Measurements from ENCODE around the gene TGM1. TPM values are rescaled to one million over a fixed set of nuclear protein-coding genes. Genes with fewer than 3 reads are reported as not detected.

TGM1 gene
- total and polyA plus RNA-seq, 2 experiments from 2014 or later = 0.31 to 0.63 TPM

- DNase-seq (ENCODE audit: low spot score) (no peak), ATAC-seq (no peak)
- H3K4me1 Mint-ChIP-seq = no peaks in the 10 kb centered on the region
- Histone ChIP-seq H3K27ac (ENCODE audit: low read depth) (no peak overlapping the region), H3K79me2 (replicated peaks; ENCODE audit: insufficient read depth) (no peaks in the 10 kb centered on the region), H3K36me3 (ENCODE audit: insufficient read depth) (no peaks in the 10 kb centered on the region; the same call in 1 of the 2 replicates), H3K4me3 (no peak overlapping the region), H3K4me2 (no peak overlapping the region), H3K27me3 (ENCODE audit: insufficient read depth) (no peaks in the 10 kb centered on the region), H3K4me1 (ENCODE audit: insufficient read depth) (no peaks in the 10 kb centered on the region), H2AFZ (no peak overlapping the region), H4K20me1 (replicated peaks; ENCODE audit: insufficient read depth) (no peaks in the 10 kb centered on the region; the same call in 1 of the 2 replicates), H3F3A (replicated peaks; ENCODE audit: low read depth) (no peaks in the 10 kb centered on the region), H3K9me2 (ENCODE audit: insufficient read depth) (no peaks in the 10 kb centered on the region)
- H3K36me3 Mint-ChIP-seq (ENCODE audit: low read depth) = peaks cover 5% of the 10 kb centered on the region; the same call in 2 of the 3 replicates
- H3K4me3 Mint-ChIP-seq = no peak overlapping the region
- peaks cover 7% of the 10 kb centered on the region for H3K27me3 Mint-ChIP-seq (ENCODE audit: insufficient read depth, low read depth, poor library complexity)
- H3K27ac Mint-ChIP-seq = no peak overlapping the region
- TF ChIP-seq EZH2 (IDR thresholded peaks at IDR 0.05; ENCODE audit: low read depth, unreplicated experiment) = no peak
- no peak for TF ChIP-seq NANOG (IDR thresholded peaks at IDR 0.05; ENCODE audit: borderline replicate concordance)
- TF ChIP-seq ETS1 (IDR thresholded peaks at IDR 0.05) = no peak
- no peak for TF ChIP-seq ZNF114 (CRISPR knock-in tag; IDR thresholded peaks at IDR 0.05)
- TF ChIP-seq REST (IDR thresholded peaks at IDR 0.05; ENCODE audit: unreplicated experiment) = no peak
- no peaks in the 10 kb centered on the region for H3K9me3 Mint-ChIP-seq
Observed at GRCh38 chr14:24291446-24292117, 28.6 kb upstream of the TGM1 start.

GRCh38 chr14:24290746-24291145 is 27.8 kb upstream of the TGM1 start:
- ATAC-seq (no peak), DNase-seq (ENCODE audit: low spot score) (no peak)
- H3K27ac Mint-ChIP-seq = no peak overlapping the region
- H3K27ac ChIP-seq (ENCODE audit: low read depth) = no peak overlapping the region
- no peaks in the 10 kb centered on the region for H3K4me1 Mint-ChIP-seq
- H3K4me3 ChIP-seq = no peak overlapping the region
- H2AFZ ChIP-seq = no peak overlapping the region
- no peaks in the 10 kb centered on the region for H3F3A ChIP-seq (replicated peaks; ENCODE audit: low read depth)
- H3K79me2 ChIP-seq (replicated peaks; ENCODE audit: insufficient read depth) = no peaks in the 10 kb centered on the region
- H3K27me3 ChIP-seq (ENCODE audit: insufficient read depth) = no peaks in the 10 kb centered on the region
- no peak overlapping the region; the same call in 2 of the 3 replicates for H3K4me3 Mint-ChIP-seq
- no peaks in the 10 kb centered on the region for H3K36me3 ChIP-seq (ENCODE audit: insufficient read depth)
- H3K27me3 Mint-ChIP-seq (ENCODE audit: insufficient read depth, low read depth, poor library complexity) = peaks cover 9% of the 10 kb centered on the region
- H3K9me2 ChIP-seq (ENCODE audit: insufficient read depth) = no peaks in the 10 kb centered on the region
- H3K36me3 Mint-ChIP-seq (ENCODE audit: low read depth) = peaks cover 2% of the 10 kb centered on the region; the same call in 2 of the 3 replicates
- no peaks in the 10 kb centered on the region; the same call in 1 of the 2 replicates for H4K20me1 ChIP-seq (replicated peaks; ENCODE audit: insufficient read depth)
- H3K4me2 ChIP-seq = no peak overlapping the region
- no peaks in the 10 kb centered on the region for H3K4me1 ChIP-seq (ENCODE audit: insufficient read depth)
- no peaks in the 10 kb centered on the region for H3K9me3 Mint-ChIP-seq
- TF ChIP-seq POLR2AphosphoS5 (IDR thresholded peaks at IDR 0.05; ENCODE audit: low read depth) = no peak
- no peak for TF ChIP-seq EZH2 (IDR thresholded peaks at IDR 0.05; ENCODE audit: low read depth, unreplicated experiment)
- no peak for TF ChIP-seq CREB1 (CRISPR knock-in tag; IDR thresholded peaks at IDR 0.05; ENCODE audit: low read depth)
- no peak for TF ChIP-seq ZNF462 (CRISPR knock-in tag; IDR thresholded peaks at IDR 0.05)
